ENCODE results near the gene YIF1A.
A peak's percentile ranks its signal among the peaks of the same experiment; 100 is the strongest.
"Not testable (repeated sequence)": the region's sequence is repeated elsewhere in the genome, so short reads cannot be mapped to it uniquely, and the experiment has no call there.

The YIF1A gene

DNA sequence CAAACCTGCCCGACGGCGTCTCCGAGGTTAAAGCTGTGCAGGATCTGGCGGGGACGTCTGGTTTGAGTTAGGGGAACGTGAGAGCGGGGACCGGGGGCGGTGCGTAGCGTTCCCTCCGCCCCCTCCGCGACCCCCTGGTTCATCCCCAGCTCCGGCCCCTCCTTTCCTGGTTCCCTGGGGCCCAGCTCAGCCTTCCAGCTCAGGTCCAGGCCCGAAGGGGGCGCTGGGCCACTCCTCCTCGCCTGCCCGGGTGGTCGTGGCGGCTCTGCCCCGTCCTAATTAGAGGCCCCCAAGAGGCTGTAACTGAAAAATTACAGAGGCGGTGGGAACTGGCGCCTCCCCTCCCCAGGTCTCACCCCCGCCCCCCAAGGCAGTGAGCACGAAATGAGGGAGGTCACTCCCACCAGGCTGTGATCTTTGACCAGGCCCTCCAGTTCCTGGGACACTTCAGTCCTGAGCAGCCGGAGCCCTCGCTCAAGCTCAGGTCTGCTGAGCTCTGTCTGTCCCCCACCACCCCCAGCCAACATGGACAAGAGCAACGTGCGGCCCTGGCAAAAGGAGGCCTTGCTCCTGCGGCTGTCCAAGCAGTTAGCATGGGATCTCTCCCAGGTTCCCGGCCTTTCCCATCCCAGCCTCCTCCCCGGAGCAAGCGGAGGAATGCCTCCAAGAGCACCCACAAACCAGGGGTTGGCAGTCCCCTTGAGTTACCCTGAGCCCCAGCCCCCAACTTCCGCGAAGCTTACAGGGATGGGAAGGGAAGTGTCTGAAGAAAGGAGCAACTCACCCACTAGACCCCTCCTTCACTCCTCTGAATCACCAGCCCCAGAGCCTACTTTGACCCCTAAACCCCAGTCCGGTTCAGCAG is 24.6 kb upstream of the YIF1A start:
- TF ChIP-seq, protein P1, sequence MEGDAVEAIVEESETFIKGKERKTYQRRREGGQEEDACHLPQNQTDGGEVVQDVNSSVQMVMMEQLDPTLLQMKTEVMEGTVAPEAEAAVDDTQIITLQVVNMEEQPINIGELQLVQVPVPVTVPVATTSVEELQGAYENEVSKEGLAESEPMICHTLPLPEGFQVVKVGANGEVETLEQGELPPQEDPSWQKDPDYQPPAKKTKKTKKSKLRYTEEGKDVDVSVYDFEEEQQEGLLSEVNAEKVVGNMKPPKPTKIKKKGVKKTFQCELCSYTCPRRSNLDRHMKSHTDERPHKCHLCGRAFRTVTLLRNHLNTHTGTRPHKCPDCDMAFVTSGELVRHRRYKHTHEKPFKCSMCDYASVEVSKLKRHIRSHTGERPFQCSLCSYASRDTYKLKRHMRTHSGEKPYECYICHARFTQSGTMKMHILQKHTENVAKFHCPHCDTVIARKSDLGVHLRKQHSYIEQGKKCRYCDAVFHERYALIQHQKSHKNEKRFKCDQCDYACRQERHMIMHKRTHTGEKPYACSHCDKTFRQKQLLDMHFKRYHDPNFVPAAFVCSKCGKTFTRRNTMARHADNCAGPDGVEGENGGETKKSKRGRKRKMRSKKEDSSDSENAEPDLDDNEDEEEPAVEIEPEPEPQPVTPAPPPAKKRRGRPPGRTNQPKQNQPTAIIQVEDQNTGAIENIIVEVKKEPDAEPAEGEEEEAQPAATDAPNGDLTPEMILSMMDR (conservative IDR thresholded peaks at IDR 0.05; ENCODE audit: control insufficient read depth, insufficient read depth, low read depth, low read length): peak; percentile 18
- H3K4me3 ChIP-seq (ENCODE audit: control insufficient read depth, low read depth, low read length): peak overlapping the region; percentile 63
- peak; percentile 59 for DNase-seq (ENCODE audit: low read depth)

DNA sequence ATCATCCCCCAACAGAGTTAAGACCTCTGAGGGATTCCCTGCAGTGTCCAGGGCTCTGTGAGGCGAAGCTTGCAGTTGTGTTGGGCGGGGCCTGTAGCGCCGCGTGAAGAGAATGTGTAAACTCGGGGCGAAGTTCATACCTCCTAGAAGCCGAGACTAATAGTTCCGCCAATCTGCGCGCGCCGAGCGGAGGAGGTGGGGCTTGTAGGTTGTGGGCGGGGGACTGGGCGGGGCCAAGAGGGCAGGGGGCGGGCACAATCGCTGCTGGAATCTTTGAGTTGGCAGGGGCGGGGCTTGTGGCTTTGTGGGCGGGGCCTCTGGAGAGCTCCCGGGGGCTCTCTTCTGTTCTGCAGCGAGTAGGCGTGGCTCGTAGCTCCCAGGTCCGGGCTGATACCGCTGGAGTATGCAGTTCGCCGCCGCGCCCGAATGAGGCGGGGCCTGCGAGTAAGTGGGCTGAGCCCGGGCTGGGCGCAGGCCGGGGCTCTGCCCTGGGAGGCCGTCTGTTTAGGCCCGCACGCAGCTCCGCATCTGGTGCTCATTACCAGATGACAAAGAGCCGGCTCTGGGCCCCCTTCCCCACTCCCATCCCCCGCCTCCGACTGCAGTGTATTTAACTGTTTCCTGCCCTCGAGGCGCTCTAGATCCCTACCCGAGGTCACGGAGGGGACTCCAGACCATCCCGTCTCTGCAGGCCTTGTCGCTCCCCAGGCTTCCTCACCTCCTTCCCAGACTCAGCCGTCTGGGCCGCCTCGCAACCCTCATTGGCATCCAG is 23.8 kb upstream of the YIF1A start:
- peak overlapping the region; percentile 63 for H3K4me3 ChIP-seq (ENCODE audit: control insufficient read depth, low read depth, low read length)
- peak; percentile 99 for DNase-seq (ENCODE audit: low read depth)
- TF ChIP-seq, protein P1 (conservative IDR thresholded peaks at IDR 0.05; ENCODE audit: control insufficient read depth, insufficient read depth, low read depth, low read length): no peak

- TF ChIP-seq, protein P1 (conservative IDR thresholded peaks at IDR 0.05; ENCODE audit: control insufficient read depth, insufficient read depth, low read depth, low read length): no peak
- DNase-seq (ENCODE audit: low read depth): peak; percentile 87
- H3K4me3 ChIP-seq (ENCODE audit: control insufficient read depth, low read depth, low read length): peak overlapping the region; percentile 59
These were observed 23.1 kb upstream of the YIF1A start for GRCh38 chr11:66311965-66312548.

DNA sequence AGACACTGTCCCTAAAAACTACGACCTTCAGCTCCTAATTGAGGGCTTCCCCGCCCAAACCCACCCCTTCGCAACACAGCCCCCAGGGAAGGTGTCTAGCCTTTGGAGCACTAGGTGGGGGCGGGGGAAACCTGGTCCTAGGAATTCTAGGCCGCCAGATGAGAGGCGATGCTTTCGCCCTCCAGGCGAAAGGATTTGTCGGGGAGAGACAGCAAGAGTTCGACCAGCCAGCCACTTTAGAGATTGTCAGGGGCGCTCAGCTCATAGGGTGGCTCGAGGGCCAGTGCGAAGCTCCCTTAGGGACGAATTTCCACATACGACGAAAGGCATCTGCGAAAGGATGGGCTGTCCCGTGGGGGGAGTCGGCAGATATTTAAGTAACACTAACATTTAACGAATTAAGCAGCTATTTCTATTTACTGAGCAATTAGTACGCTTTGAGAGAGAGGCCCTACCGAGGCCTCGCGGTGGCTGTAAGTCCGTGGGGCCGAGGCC is 22.6 kb upstream of the YIF1A start:
- TF ChIP-seq, protein P1 (conservative IDR thresholded peaks at IDR 0.05; ENCODE audit: control insufficient read depth, insufficient read depth, low read depth, low read length): peak; percentile 86
- no peak for DNase-seq (ENCODE audit: low read depth)
- peak overlapping the region; percentile 59 for H3K4me3 ChIP-seq (ENCODE audit: control insufficient read depth, low read depth, low read length)

DNA sequence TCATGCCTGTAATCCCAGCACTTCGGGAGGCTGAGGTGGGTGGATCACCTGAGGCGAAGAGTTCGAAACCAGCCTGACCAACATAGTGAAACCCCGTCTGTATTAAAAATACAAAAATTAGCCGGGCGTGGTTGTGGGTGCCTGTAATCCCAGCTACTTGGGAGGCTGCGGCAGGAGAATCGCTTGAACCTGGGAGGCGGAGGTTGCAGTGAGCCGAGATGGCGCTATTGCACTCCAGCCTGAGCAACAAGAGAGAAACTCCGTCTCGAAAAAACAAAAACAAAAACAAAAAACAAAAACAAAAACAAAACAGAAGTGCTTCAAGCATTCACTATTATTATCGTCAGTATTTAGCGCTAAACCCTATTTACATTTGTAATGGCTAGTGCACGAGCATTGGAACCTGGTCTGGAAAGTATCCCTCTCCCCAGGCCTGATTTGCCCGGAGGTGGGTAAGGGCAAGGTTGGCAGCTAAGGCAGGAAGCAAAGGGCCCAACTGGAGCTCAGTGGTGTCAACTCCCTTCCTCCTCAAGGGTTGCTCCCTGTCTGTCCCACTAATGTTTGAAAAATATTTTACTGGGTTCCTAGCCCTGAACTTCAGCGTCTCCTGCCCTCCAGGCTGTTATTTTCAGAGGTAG is 22.0 kb upstream of the YIF1A start:
- H3K4me3 ChIP-seq (ENCODE audit: control insufficient read depth, low read depth, low read length); DNase-seq (ENCODE audit: low read depth): not testable (repeated sequence)

DNA sequence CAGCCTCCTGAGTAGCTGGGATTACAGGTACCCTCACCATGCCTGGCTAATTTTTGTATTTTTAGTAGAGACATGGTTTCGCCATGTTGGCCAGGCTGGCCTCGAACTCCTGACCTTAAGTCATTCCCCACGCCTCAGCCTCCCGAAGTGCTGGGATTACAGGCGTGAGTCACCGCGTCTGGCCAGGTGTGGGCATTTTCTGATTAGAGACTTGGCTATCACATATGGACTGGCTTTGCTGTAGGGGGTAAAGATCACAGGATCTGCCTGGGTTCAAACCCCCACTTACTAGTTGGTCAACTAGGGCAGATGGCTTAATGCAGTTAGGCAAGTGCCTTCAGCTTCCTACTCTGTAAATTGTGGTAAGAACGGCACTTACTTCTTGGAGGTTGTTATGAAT is 21.4 kb upstream of the YIF1A start:
- H3K4me3 ChIP-seq (ENCODE audit: control insufficient read depth, low read depth, low read length): no peak overlapping the region
- DNase-seq (ENCODE audit: low read depth): no peak
- TF ChIP-seq, protein P1 (conservative IDR thresholded peaks at IDR 0.05; ENCODE audit: control insufficient read depth, insufficient read depth, low read depth, low read length): no peak
